Loucy (cell line): ENCODE data around the gene KCNQ5.

Experiments used
- H2AFZ ChIP-seq: fragments of 200-600 bp; sonication (generic); 2 replicates; pipeline ENCODE4 v1.6.0; 2016; ENCODE audit warnings: antibody characterized with exemption, mild to moderate bottlenecking, low read length, moderate library complexity
- H3F3A ChIP-seq: fragments of 200-600 bp; 2 replicates; pipeline ENCODE4 v1.6.0; 2016; ENCODE audit warnings: antibody characterized with exemption, low read depth, mild to moderate bottlenecking
- H3K27me3 ChIP-seq: fragments of 200-600 bp; sonication (generic); 2 replicates; pipeline ENCODE4 v1.6.1; 2014; ENCODE audit warnings: low read length, mild to moderate bottlenecking; ENCODE audit not compliant: insufficient read depth, poor library complexity, severe bottlenecking
- H3K36me3 ChIP-seq: fragments of 200-600 bp; sonication (generic); 2 replicates; pipeline ENCODE4 v1.6.1; 2016; ENCODE audit warnings: low read length; ENCODE audit not compliant: insufficient read depth
- H3K4me1 ChIP-seq: fragments of 200-600 bp; sonication (generic); 2 replicates; pipeline ENCODE4 v1.5.1; 2014; ENCODE audit warnings: low read length, mild to moderate bottlenecking; ENCODE audit not compliant: insufficient read depth, poor library complexity, severe bottlenecking
- H3K4me2 ChIP-seq: fragments of 200-600 bp; sonication (generic); 2 replicates; pipeline ENCODE4 v1.6.0; 2014; ENCODE audit warnings: antibody characterized with exemption, low read length, low read depth, mild to moderate bottlenecking; ENCODE audit not compliant: poor library complexity, severe bottlenecking
- H3K4me3 ChIP-seq: fragments of 200-600 bp; sonication (generic); 2 replicates; pipeline ENCODE4 v1.5.1; 2014; ENCODE audit warnings: low read length, mild to moderate bottlenecking, mixed read lengths; ENCODE audit not compliant: poor library complexity, severe bottlenecking
- H3K79me2 ChIP-seq: fragments of 200-600 bp; sonication (generic); 2 replicates; pipeline ENCODE4 v1.6.1; 2014; ENCODE audit warnings: low read length; ENCODE audit not compliant: insufficient read depth
- H3K9ac ChIP-seq: fragments of 200-600 bp; sonication (generic); 2 replicates; pipeline ENCODE4 v1.6.0; 2014; ENCODE audit warnings: mild to moderate bottlenecking, low read depth, low read length, moderate library complexity; ENCODE audit not compliant: poor library complexity, severe bottlenecking
- H3K9me2 ChIP-seq: fragments of 200-600 bp; sonication (generic); replicated peaks from 2 replicates; pipeline ENCODE4 v1.6.1; 2016; ENCODE audit warnings: low read depth, low read length, mixed read lengths
- H3K9me3 ChIP-seq: fragments of 200-600 bp; sonication (generic); 2 replicates; pipeline ENCODE4 v1.6.1; 2014; ENCODE audit warnings: mild to moderate bottlenecking, antibody characterized with exemption, low read length, low read depth; ENCODE audit not compliant: insufficient read depth
- H4K20me1 ChIP-seq: fragments of 200-600 bp; sonication (generic); 2 replicates; pipeline ENCODE4 v1.6.0; 2014; ENCODE audit warnings: antibody characterized with exemption, low read length, mild to moderate bottlenecking; ENCODE audit not compliant: insufficient read depth, poor library complexity, severe bottlenecking
- EZH2phosphoT487 ChIP-seq: fragments of 200-600 bp; IDR thresholded peaks from 2 replicates; pipeline ENCODE4 v1.6.1; 2018; ENCODE audit warnings: antibody characterized with exemption, mild to moderate bottlenecking, moderate library complexity, borderline replicate concordance
- TF ChIP-seq, protein P1 (sequence below): fragments of 200-600 bp; sonication (generic); conservative IDR thresholded peaks from 2 replicates; pipeline ENCODE4 v1.5.1; 2014; ENCODE audit warnings: mild to moderate bottlenecking, antibody characterized with exemption, low read length

KCNQ5 gene

GRCh38 chr6:72657407-72658197 is 35.7 kb downstream of the KCNQ5 start:
- Histone ChIP-seq H3K4me2 (no peak overlapping the region), H3K9ac (no peak overlapping the region), H3K36me3 (no peaks in the 10 kb centered on the region), H4K20me1 (no peaks in the 10 kb centered on the region), H3F3A (no peaks in the 10 kb centered on the region), H3K9me2 (no peaks in the 10 kb centered on the region), H3K9me3 (no peaks in the 10 kb centered on the region), H3K4me3 (no peak overlapping the region), H3K27me3 (no peaks in the 10 kb centered on the region), H3K79me2 (no peaks in the 10 kb centered on the region), H2AFZ (no peak overlapping the region), H3K4me1 (no peaks in the 10 kb centered on the region)
- no peak for TF ChIP-seq EZH2phosphoT487
- TF ChIP-seq, protein P1, sequence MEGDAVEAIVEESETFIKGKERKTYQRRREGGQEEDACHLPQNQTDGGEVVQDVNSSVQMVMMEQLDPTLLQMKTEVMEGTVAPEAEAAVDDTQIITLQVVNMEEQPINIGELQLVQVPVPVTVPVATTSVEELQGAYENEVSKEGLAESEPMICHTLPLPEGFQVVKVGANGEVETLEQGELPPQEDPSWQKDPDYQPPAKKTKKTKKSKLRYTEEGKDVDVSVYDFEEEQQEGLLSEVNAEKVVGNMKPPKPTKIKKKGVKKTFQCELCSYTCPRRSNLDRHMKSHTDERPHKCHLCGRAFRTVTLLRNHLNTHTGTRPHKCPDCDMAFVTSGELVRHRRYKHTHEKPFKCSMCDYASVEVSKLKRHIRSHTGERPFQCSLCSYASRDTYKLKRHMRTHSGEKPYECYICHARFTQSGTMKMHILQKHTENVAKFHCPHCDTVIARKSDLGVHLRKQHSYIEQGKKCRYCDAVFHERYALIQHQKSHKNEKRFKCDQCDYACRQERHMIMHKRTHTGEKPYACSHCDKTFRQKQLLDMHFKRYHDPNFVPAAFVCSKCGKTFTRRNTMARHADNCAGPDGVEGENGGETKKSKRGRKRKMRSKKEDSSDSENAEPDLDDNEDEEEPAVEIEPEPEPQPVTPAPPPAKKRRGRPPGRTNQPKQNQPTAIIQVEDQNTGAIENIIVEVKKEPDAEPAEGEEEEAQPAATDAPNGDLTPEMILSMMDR: no peak

DNA sequence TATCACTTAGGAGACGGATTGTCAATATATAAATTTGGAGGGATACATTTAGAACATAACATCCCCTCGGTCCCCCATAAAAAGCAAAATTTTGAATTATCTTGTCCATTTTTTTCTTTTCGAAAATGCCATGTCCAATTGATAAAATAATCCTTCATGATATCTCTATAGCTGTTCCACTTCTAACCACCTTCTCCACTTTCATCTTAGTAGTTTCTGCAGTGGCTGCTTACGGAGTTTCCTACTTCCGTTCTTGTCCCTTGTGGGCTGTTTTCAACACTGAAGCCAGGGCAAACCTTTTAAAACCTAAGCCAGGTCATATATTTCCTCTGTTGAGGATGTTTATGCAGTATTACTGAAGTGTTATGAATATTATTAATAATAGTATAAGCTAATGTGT is 37.9 kb downstream of the KCNQ5 start:
- H2AFZ ChIP-seq: no peak overlapping the region
- no peak overlapping the region for H3K4me2 ChIP-seq
- no peaks in the 10 kb centered on the region for H3K4me1 ChIP-seq
- H3K79me2 ChIP-seq: no peaks in the 10 kb centered on the region
- no peaks in the 10 kb centered on the region for H3F3A ChIP-seq
- H3K9me2 ChIP-seq: no peaks in the 10 kb centered on the region
- H3K9me3 ChIP-seq: no peaks in the 10 kb centered on the region
- H4K20me1 ChIP-seq: no peaks in the 10 kb centered on the region
- no peak overlapping the region for H3K9ac ChIP-seq
- no peak overlapping the region for H3K4me3 ChIP-seq
- H3K36me3 ChIP-seq: no peaks in the 10 kb centered on the region
- TF ChIP-seq, protein P1: no peak
- no peak for TF ChIP-seq EZH2phosphoT487
- no peaks in the 10 kb centered on the region for H3K27me3 ChIP-seq

GRCh38 chr6:72661411-72661810 is 39.5 kb downstream of the KCNQ5 start:
- Histone ChIP-seq H3K27me3 (no peaks in the 10 kb centered on the region), H2AFZ (no peak overlapping the region), H3K4me3 (no peak overlapping the region), H3K9me2 (no peaks in the 10 kb centered on the region), H4K20me1 (no peaks in the 10 kb centered on the region), H3K4me1 (no peaks in the 10 kb centered on the region), H3K9me3 (no peaks in the 10 kb centered on the region), H3F3A (no peaks in the 10 kb centered on the region), H3K9ac (no peak overlapping the region), H3K36me3 (no peaks in the 10 kb centered on the region), H3K4me2 (no peak overlapping the region), H3K79me2 (no peaks in the 10 kb centered on the region)
- TF ChIP-seq EZH2phosphoT487: no peak
- TF ChIP-seq, protein P1: no peak
